Coronary artery (tissue), 2 donors: ENCODE data around the gene PILRB.

Source experiments
- DNase-seq: peaks from one replicate; pipeline ENCODE4 v3.0.0-alpha.2; 2017; ENCODE audit warnings: low spot score
- H3K27ac ChIP-seq, 2 donors: fragments of 200-600 bp; sonication (generic); one replicate each; pipeline ENCODE4 v1.5.1; 2016 to 2019
- H3K4me3 ChIP-seq: fragments of 200-600 bp; sonication (generic); 2 replicates; pipeline ENCODE4 v1.5.1; 2016; ENCODE audit warnings: mild to moderate bottlenecking, moderate library complexity
- CTCF ChIP-seq: fragments of 200-600 bp; sonication (generic); IDR thresholded peaks from one replicate; pipeline ENCODE4 v1.5.1; 2019; ENCODE audit warnings: antibody characterized with exemption

Gene PILRB

DNA sequence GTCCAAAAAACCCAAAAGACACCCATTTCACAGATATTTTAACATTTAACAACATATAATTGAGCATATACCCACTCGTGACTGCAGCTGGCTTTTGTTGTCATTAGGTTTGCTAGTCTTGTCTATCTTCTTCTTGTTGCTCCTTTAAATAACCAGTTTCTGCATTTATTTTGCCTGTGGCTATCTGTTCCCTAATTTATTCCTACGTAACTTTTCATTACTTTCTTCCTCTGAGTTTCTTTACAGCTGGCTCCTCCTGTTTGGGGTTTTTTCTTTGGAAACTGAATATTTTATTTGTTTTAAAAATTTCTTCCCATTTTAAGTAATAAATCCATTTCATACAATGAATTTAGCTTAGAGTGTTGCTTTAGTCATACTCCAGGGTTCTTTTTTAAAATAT, 29.8 kb downstream of the PILRB start:
- H3K4me3 ChIP-seq, result no peak overlapping the region
- DNase-seq, result no peak
- no peak for TF ChIP-seq CTCF
- H3K27ac ChIP-seq, result no peak overlapping the region

DNA sequence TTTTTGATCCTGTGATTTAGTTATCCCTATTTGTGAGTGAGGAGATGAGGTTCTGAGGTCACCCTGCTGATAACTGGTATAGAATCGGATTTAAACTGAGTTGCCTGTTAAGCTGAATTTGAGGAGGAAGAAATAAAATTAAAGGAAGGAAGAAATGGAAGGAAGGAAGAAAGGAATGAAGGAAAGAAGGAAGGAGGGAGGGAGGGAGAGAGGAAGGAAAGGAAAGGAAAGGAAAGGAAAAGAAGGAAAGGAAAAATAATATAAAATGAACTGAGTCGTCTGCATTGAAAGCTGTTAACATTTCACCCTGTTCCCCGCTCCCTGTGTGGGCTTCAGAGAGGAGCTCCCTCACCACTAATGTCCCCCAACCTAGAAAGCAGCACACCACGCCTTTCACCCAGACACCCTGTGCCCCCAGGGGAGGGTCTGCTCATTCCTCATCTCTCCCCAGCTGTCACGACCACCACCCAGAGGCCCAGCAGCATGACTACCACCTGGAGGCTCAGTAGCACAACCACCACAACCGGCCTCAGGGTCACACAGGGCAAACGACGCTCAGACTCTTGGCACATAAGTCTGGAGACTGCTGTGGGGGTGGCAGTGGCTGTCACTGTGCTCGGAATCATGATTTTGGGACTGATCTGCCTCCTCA, 31.6 kb downstream of the PILRB start:
- H3K4me3 ChIP-seq, result no peak overlapping the region
- no peak for DNase-seq
- TF ChIP-seq CTCF, result no peak
- no peak overlapping the region for H3K27ac ChIP-seq

DNA sequence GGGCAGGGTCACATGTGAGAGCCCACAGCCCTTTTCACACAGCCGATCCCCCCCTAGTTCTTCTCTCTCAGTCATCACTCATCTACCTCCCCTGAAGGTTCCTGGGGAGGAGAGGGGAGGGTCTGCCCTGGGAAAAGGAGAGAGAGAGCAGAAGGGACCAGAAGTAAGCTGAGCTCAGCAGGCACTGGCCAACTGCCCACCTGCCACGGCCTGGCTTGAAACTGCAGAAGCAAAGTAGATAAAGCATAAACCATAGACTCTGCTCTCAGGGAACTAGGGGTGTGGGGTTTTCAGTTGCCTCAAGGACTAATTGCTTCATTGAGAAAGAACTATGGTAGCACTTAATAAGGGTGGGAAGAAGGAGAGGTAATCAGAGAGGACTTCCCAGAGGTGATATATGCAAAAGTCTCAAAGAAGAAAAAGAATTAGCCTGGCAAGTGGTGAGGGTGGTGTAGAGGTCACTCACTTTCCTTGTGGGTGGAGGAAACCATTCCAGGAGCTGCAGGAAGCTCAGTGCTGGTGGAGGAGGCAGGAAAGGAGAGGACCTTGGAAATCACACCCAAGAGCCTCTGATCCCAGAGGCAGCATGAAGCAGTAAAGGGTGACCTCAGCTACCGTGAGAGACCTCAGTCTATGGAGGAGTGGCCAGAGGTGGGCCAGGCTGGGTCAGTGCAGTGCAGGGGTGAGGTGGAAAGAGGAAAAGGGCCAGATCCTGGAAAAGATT, 32.5 kb downstream of the PILRB start:
- no peak for TF ChIP-seq CTCF
- Histone ChIP-seq H3K4me3 (no peak overlapping the region), H3K27ac (no peak overlapping the region)
- DNase-seq, result no peak

DNA sequence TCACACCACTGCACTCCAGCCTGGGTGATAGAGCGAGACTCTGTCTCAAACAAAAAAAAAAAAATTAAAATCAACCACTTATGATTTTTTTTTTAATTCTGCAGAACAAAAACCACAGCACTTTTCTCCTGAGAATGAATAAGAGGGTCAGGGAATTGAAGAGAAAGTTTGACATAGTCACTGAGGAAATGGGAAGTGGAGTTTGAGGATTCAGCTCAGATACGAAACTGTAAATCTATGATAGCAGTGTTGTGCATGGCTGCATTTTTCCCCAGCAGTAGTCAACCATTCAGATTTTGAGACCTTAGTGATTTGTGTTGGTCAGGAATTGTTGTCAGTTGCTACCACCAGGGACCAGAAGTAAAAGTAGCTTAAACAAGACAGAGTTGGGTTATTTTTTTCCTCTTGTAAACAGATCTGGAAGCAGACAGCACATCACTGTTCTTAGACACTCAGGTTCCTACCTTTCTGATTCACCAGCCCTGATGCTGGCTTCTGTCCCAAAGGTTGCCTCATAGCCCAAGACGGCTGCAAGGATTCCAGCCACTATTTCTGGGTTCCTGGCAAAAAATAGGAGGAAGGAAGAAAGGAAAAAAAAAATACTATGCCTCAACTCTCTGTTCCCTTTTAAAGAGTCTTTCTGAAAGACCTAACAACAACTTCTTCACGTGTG, 35.5 kb downstream of the PILRB start:
- no peak for TF ChIP-seq CTCF
- DNase-seq, result no peak
- Histone ChIP-seq H3K27ac (no peak overlapping the region), H3K4me3 (no peak overlapping the region)

- DNase-seq, result no peak
- TF ChIP-seq CTCF, result no peak
- H3K4me3 ChIP-seq, result no peak overlapping the region
- H3K27ac ChIP-seq, result no peak overlapping the region
These were observed 36.2 kb downstream of the PILRB start for GRCh38 chr7:100394077-100394476.

DNA sequence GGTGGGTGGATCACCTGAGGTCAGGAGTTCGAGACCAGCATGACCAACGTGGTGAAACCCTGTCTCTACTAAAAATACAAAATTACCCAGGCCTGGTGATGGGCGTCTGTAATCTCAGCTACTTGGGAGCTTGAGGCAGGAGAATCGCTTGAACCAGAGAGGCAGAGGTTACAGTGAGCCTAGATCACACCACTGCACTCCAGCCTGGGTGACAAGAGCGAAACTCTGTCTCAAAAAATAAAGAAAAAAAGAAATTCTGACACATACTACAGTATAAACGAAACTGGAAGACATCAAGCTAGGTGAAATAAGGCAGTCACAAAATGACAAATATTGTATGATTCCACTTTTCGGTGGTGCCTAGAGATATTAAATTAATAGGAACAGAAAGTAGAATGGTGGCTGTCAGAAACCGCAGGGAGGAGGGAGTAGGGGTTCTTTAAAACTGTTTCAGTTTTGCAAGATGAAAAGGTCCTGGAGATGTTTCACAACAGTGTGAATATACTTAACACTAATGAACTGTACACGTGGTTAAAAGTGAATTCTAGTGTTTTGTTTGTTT, 38.6 kb downstream of the PILRB start:
- H3K4me3 ChIP-seq, result no peak overlapping the region
- DNase-seq, result no peak
- TF ChIP-seq CTCF, result no peak
- H3K27ac ChIP-seq, result no peak overlapping the region
